HCT116 (cell line): ENCODE measurements around the gene FAM170B. TPM values are rescaled to one million over a fixed set of nuclear protein-coding genes. Genes with fewer than 3 reads are reported as not detected.

Experiments used
- ATAC-seq: fragments of 200-7000 bp; cut with Tn5 transposase; 2 replicates; pipeline ENCODE4 v1.9.1; 2020; ENCODE audit warnings: mild to moderate bottlenecking, moderate library complexity
- BruUV-seq: library from RNA; stranded (reverse); fragments of 400-500 nt; replicated peaks from 2 replicates; lab custom pipeline; 2021; lab: Mats Ljungman, UMichigan
- CTCF ChIA-PET: fragments of 300-600 bp; sonication (Branson Sonifier 250); formaldehyde crosslinking; loops from one replicate; lab custom pipeline; 2021; ENCODE audit warnings: antibody characterized with exemption; lab: Charles Lee
- POLR2A ChIA-PET: fragments of 300-600, 350-600 bp; sonication (Branson Sonifier 250); formaldehyde crosslinking; loops from one replicate; lab custom pipeline; 2021; ENCODE audit warnings: antibody characterized with exemption; lab: Charles Lee
- RAD21 ChIA-PET, 2 experiments: fragments of 300-600 bp; sonication (Branson Sonifier 250); formaldehyde crosslinking; loops; one replicate each; lab custom pipeline; 2023; ENCODE audit warnings: low total read pairs in 2 of 2; ENCODE audit not compliant: uncharacterized antibody in 2 of 2, unreplicated experiment in 2 of 2, low non-redundant PET in 1 of 2; lab: Charles Lee
- DNase-seq: peaks from one replicate; pipeline ENCODE4 v3.0.0-alpha.2; 2010; ENCODE audit warnings: low read depth, low spot score
- H2AFZ ChIP-seq: fragments of 200-600 bp; shearing (Covaris generic), sonication (generic); 2 replicates; pipeline ENCODE4 v1.6.1; 2017; ENCODE audit warnings: low read depth, mixed run types, mixed read lengths, antibody characterized with exemption, low read length; ENCODE audit not compliant: poor library complexity, severe bottlenecking
- H3K27ac ChIP-seq: 2 replicates; pipeline ENCODE4 v1.5.1; 2012; ENCODE audit warnings: low read depth, low read length
- H3K27me3 ChIP-seq: fragments of 200-600 bp; sonication (generic); 2 replicates; pipeline ENCODE4 v1.6.1; 2016; ENCODE audit warnings: mixed run types, low read length, mixed read lengths; ENCODE audit not compliant: insufficient read depth
- H3K36me3 ChIP-seq, 2 experiments: fragments of 200-500 bp in 1 of 2; fragments of 200-600 bp in 1 of 2; sonication (Bioruptor generic) in 1 of 2; sonication (generic) in 1 of 2; 2 replicates each; pipeline versions ENCODE4 v1.5.1 to v1.6.1; 2014 to 2016; ENCODE audit warnings: low read length in 2 of 2, inconsistent platforms in 1 of 2, mixed read lengths in 1 of 2, mixed run types in 1 of 2; ENCODE audit not compliant: insufficient read depth in 2 of 2, control insufficient read depth in 1 of 2
- H3K4me1 ChIP-seq, 2 experiments: fragments of 200-600 bp in 1 of 2; sonication (generic) in 1 of 2; 2 replicates each; pipeline versions ENCODE4 v1.5.1 to v1.6.1; 2012 to 2017; ENCODE audit warnings: low read length in 2 of 2, inconsistent platforms in 1 of 2, mild to moderate bottlenecking in 1 of 2, mixed read lengths in 1 of 2, mixed run types in 1 of 2, moderate library complexity in 1 of 2; ENCODE audit not compliant: insufficient read depth in 2 of 2, control insufficient read depth in 1 of 2
- H3K4me2 ChIP-seq: fragments of 200-600 bp; sonication (generic); 2 replicates; pipeline ENCODE4 v1.6.1; 2017; ENCODE audit warnings: mixed run types, low read length, mixed read lengths
- H3K4me3 ChIP-seq, 2 experiments: fragments of 200-600 bp in 1 of 2; sonication (generic) in 1 of 2; replicated peaks in 1 of 2; 2 replicates each; pipeline ENCODE4 v1.5.1; 2011 to 2016; ENCODE audit warnings: low read length in 2 of 2, control low read depth in 1 of 2, low read depth in 1 of 2, mild to moderate bottlenecking in 1 of 2, mixed read lengths in 1 of 2, mixed run types in 1 of 2
- H3K79me2 ChIP-seq: fragments of 200-600 bp; sonication (generic); 2 replicates; pipeline ENCODE4 v1.6.1; 2017; ENCODE audit warnings: mild to moderate bottlenecking, mixed run types, low read length, moderate library complexity, mixed read lengths; ENCODE audit not compliant: insufficient read depth
- H3K9ac ChIP-seq: fragments of 200-600 bp; sonication (generic); 2 replicates; pipeline ENCODE4 v1.6.1; 2016; ENCODE audit warnings: low read length, mixed read lengths
- H3K9me2 ChIP-seq: fragments of 200-600 bp; sonication (generic), shearing (Covaris generic); 2 replicates; pipeline ENCODE4 v1.6.1; 2017; ENCODE audit warnings: mixed run types, mild to moderate bottlenecking, moderate library complexity; ENCODE audit not compliant: insufficient read depth
- H3K9me3 ChIP-seq, 2 experiments: fragments of 200-500 bp in 1 of 2; fragments of 200-600 bp in 1 of 2; sonication (Bioruptor generic) in 1 of 2; sonication (generic) in 1 of 2; 2 replicates each; pipeline ENCODE4 v1.6.1; 2014 to 2017; ENCODE audit warnings: low read length in 2 of 2, mixed read lengths in 2 of 2, inconsistent platforms in 1 of 2, low read depth in 1 of 2, mild to moderate bottlenecking in 1 of 2, mixed run types in 1 of 2, moderate library complexity in 1 of 2; ENCODE audit not compliant: control insufficient read depth in 1 of 2, insufficient read depth in 1 of 2
- H4K20me1 ChIP-seq: fragments of 200-600 bp; sonication (generic), shearing (Covaris generic); 2 replicates; pipeline ENCODE4 v1.6.1; 2017; ENCODE audit warnings: mixed run types, mild to moderate bottlenecking, moderate library complexity; ENCODE audit not compliant: insufficient read depth
- ATF3 ChIP-seq: IDR thresholded peaks from 2 replicates; pipeline ENCODE4 v1.6.1; 2012
- CEBPB ChIP-seq: IDR thresholded peaks from 2 replicates; pipeline ENCODE4 v1.6.1; 2012; ENCODE audit warnings: low read depth
- CTCF ChIP-seq, 3 experiments: fragments of 200-600 bp in 1 of 3; sonication (generic) in 1 of 3; IDR thresholded peaks in 2 of 3; conservative IDR thresholded peaks in 1 of 3; 2 replicates each; pipeline ENCODE4 v1.5.1; 2012 to 2017; ENCODE audit warnings: low read depth in 2 of 3, low read length in 2 of 3, antibody characterized with exemption in 1 of 3, borderline replicate concordance in 1 of 3, control low read depth in 1 of 3, mild to moderate bottlenecking in 1 of 3, mixed read lengths in 1 of 3, mixed run types in 1 of 3, moderate library complexity in 1 of 3; ENCODE audit not compliant: insufficient read depth in 1 of 3
- EGR1 ChIP-seq: IDR thresholded peaks from 2 replicates; pipeline ENCODE4 v1.6.1; 2012; ENCODE audit warnings: low read depth
- ELF1 ChIP-seq: IDR thresholded peaks from 2 replicates; pipeline ENCODE4 v1.6.1; 2012; ENCODE audit warnings: low read depth, borderline replicate concordance
- EZH2 ChIP-seq: fragments of 200-600 bp; sonication (generic); IDR thresholded peaks from 2 replicates; pipeline ENCODE4 v1.6.1; 2017; ENCODE audit warnings: antibody characterized with exemption, mixed run types
- EZH2phosphoT487 ChIP-seq: fragments of 200-600 bp; IDR thresholded peaks from 2 replicates; pipeline ENCODE4 v1.6.1; 2018; ENCODE audit warnings: antibody characterized with exemption, borderline replicate concordance
- FOSL1 ChIP-seq: IDR thresholded peaks from 2 replicates; pipeline ENCODE4 v1.6.1; 2012; ENCODE audit warnings: low read depth
- JUND ChIP-seq: IDR thresholded peaks from 2 replicates; pipeline ENCODE4 v1.6.1; 2012
- POLR2AphosphoS5 ChIP-seq: IDR thresholded peaks from 2 replicates; pipeline ENCODE4 v1.6.1; 2011; ENCODE audit warnings: mild to moderate bottlenecking, low read depth, low read length, moderate library complexity
- RAD21 ChIP-seq: IDR thresholded peaks from 2 replicates; pipeline ENCODE4 v1.6.1; 2012; ENCODE audit warnings: low read depth, mild to moderate bottlenecking
- SP1 ChIP-seq: IDR thresholded peaks from 2 replicates; pipeline ENCODE4 v1.6.1; 2012; ENCODE audit warnings: low read depth
- SRF ChIP-seq: IDR thresholded peaks from 2 replicates; pipeline ENCODE4 v1.6.1; 2012; ENCODE audit warnings: low read depth
- TCF7L2 ChIP-seq: IDR thresholded peaks from 2 replicates; pipeline ENCODE4 v1.7.0; 2011; ENCODE audit warnings: borderline replicate concordance, inconsistent platforms; ENCODE audit not compliant: insufficient read depth, insufficient read length; ENCODE audit errors: extremely low read depth
- YY1 ChIP-seq: IDR thresholded peaks from 2 replicates; pipeline ENCODE4 v1.6.1; 2011; ENCODE audit warnings: low read length, low read depth, moderate library complexity, mild to moderate bottlenecking; ENCODE audit not compliant: insufficient replicate concordance; ENCODE audit errors: extremely low read depth
- ZFX ChIP-seq: fragments of 450-650 bp; IDR thresholded peaks from 2 replicates; pipeline ENCODE4 v1.6.1; 2017
- ZNF274 ChIP-seq: fragments of 200-500 bp; sonication (Bioruptor generic); IDR thresholded peaks from 2 replicates; pipeline ENCODE4 v1.6.1; 2014; ENCODE audit warnings: mild to moderate bottlenecking, low read depth, low read length, inconsistent platforms
- intact Hi-C: fragments of 100-400 bp; cut with micrococcal nuclease; formaldehyde crosslinking; loops from 2 replicates; pipeline ENCODE4 v1.10.0; 2022
- total RNA-seq: library from RNA; stranded (reverse); gene quantifications from one replicate; pipeline ENCODE4 v1.2.1, GENCODE V29; 2021; ENCODE audit not compliant: unreplicated experiment

FAM170B gene
- total RNA-seq, 1 experiment from 2014 or later: not detected

- POLR2A ChIA-PET: no interaction called here
- CTCF ChIA-PET: no interaction called here
- Histone ChIP-seq H3K4me2 (no peak overlapping the region), H3K4me3 (no peak overlapping the region), H3K36me3 (no peaks in the 10 kb centered on the region), H3K79me2 (no peaks in the 10 kb centered on the region), H3K9me3 (no peaks in the 10 kb centered on the region), H4K20me1 (no peaks in the 10 kb centered on the region), H3K9ac (no peak overlapping the region), H3K27ac (no peak overlapping the region), H3K4me1 (no peaks in the 10 kb centered on the region), H2AFZ (no peak overlapping the region), H3K9me2 (no peaks in the 10 kb centered on the region), H3K27me3 (peaks cover 18% of the 10 kb centered on the region; the same call in 1 of the 2 replicates)
- RAD21 ChIA-PET: no interaction called here
- ATAC-seq (no peak), DNase-seq (no peak)
- intact Hi-C loops: no loop called here
- BruUV-seq: no TSS peak
- TF ChIP-seq FOSL1 (no peak), EGR1 (no peak), JUND (no peak), SRF (no peak), ELF1 (no peak), ATF3 (no peak), CTCF (IDR thresholded peaks at IDR 0.05 in 2 of 3, conservative IDR thresholded peaks at IDR 0.05 in 1 of 3; ENCODE audit: borderline replicate concordance in 1 of 3, insufficient read depth in 1 of 3, low read depth in 2 of 3, low read length in 2 of 3) (no peak), POLR2AphosphoS5 (no peak), RAD21 (no peak)
These were observed 27.4 kb downstream of the FAM170B start for GRCh38 chr10:49106451-49106850.

GRCh38 chr10:49105076-49105475 is 28.7 kb downstream of the FAM170B start:
- no peak for ATAC-seq
- Histone ChIP-seq H3K36me3 (no peaks in the 10 kb centered on the region), H3K79me2 (no peaks in the 10 kb centered on the region), H3K4me2 (no peak overlapping the region), H3K4me3 (no peak overlapping the region), H3K9me2 (no peaks in the 10 kb centered on the region), H3K9ac (no peak overlapping the region), H3K9me3 (no peaks in the 10 kb centered on the region), H3K27ac (no peak overlapping the region), H2AFZ (no peak overlapping the region), H3K4me1 (no peaks in the 10 kb centered on the region), H3K27me3 (peaks cover 15% of the 10 kb centered on the region), H4K20me1 (no peaks in the 10 kb centered on the region)
- no peak for DNase-seq
- ChIA-PET RAD21 (no interaction called here), POLR2A (no interaction called here), CTCF (no interaction called here)
- no TSS peak for BruUV-seq
- intact Hi-C loops: no loop called here
- TF ChIP-seq SRF (no peak), ATF3 (no peak), ZNF274 (no peak), EGR1 (no peak), CEBPB (no peak), POLR2AphosphoS5 (no peak), ELF1 (no peak), ZFX (no peak), TCF7L2 (no peak), SP1 (no peak), YY1 (no peak), EZH2 (no peak), EZH2phosphoT487 (no peak), RAD21 (no peak)
